ENCODE data around the gene EPB41L3. TPM values are rescaled to one million over a fixed set of nuclear protein-coding genes. Genes with fewer than 3 reads are reported as not detected.

EPB41L3 gene
- total RNA-seq, 1 experiment from 2014 or later: 0.34 TPM

DNA sequence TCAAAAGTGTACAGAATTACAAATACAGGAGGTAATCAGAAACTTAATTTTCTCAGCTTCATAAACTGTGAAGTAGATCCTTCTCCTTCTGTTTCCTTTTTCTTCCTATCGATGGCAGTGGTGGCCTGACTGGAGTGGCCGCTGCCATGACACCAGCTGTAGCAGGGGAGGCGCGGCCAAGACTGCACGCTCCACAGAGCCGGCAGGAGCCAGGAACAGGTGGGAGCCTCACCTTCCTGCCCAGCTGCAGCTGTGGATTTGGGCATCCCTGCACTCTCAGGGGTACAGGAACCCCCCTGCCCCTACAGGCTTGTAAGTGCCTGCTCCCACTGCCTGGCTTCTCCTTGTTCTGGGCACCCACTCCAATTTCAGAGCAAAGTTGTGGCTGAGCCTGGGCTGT, 76.1 kb downstream of the EPB41L3 start:
- Histone ChIP-seq H3K4me3 (replicated peaks in 1 of 2; ENCODE audit: low read depth in 1 of 2, low read length in 2 of 2) (no peak overlapping the region), H2AFZ (ENCODE audit: low read depth, low read length, poor library complexity, severe bottlenecking) (no peak overlapping the region), H3K9me3 (ENCODE audit: control insufficient read depth in 1 of 2, insufficient read depth in 1 of 2, low read depth in 1 of 2, low read length in 2 of 2) (peaks cover 8 to 33% of the 10 kb centered on the region in 2 experiments; a peak in 2 of 4 replicates), H3K9me2 (ENCODE audit: insufficient read depth) (no peaks in the 10 kb centered on the region), H3K9ac (ENCODE audit: low read length) (no peak overlapping the region), H3K36me3 (ENCODE audit: control insufficient read depth in 1 of 2, insufficient read depth in 2 of 2, low read length in 2 of 2) (no peaks in the 10 kb centered on the region), H3K4me1 (ENCODE audit: control insufficient read depth in 1 of 2, insufficient read depth in 2 of 2, low read length in 2 of 2) (no peaks in the 10 kb centered on the region), H3K4me2 (ENCODE audit: low read length) (no peak overlapping the region), H3K27me3 (ENCODE audit: insufficient read depth, low read length) (no peaks in the 10 kb centered on the region), H3K27ac (ENCODE audit: low read depth, low read length) (no peak overlapping the region), H3K79me2 (ENCODE audit: insufficient read depth, low read length) (no peaks in the 10 kb centered on the region), H4K20me1 (ENCODE audit: insufficient read depth) (no peaks in the 10 kb centered on the region)
- ATAC-seq: no peak
- BruUV-seq (replicated peaks): no TSS peak
- ChIA-PET RAD21 (ENCODE audit: low non-redundant PET in 1 of 2, low total read pairs in 2 of 2, uncharacterized antibody in 2 of 2, unreplicated experiment in 2 of 2) (no interaction called here), CTCF (no interaction called here), POLR2A (no interaction called here)
- TF ChIP-seq EZH2 (IDR thresholded peaks at IDR 0.05) (no peak), FOSL1 (IDR thresholded peaks at IDR 0.05; ENCODE audit: low read depth) (no peak), EGR1 (IDR thresholded peaks at IDR 0.05; ENCODE audit: low read depth) (no peak), SRF (IDR thresholded peaks at IDR 0.05; ENCODE audit: low read depth) (no peak), CEBPB (IDR thresholded peaks at IDR 0.05; ENCODE audit: low read depth) (no peak), POLR2AphosphoS5 (IDR thresholded peaks at IDR 0.05; ENCODE audit: low read depth, low read length) (no peak), ZNF274 (IDR thresholded peaks at IDR 0.05; ENCODE audit: low read depth, low read length) (no peak), SIN3A (IDR thresholded peaks at IDR 0.05; ENCODE audit: low read depth) (no peak), YY1 (IDR thresholded peaks at IDR 0.05; ENCODE audit: extremely low read depth, insufficient replicate concordance, low read depth, low read length) (no peak), POLR2A (IDR thresholded peaks at IDR 0.05; ENCODE audit: borderline replicate concordance, extremely low read depth, insufficient read depth, insufficient read length) (no peak), JUND (IDR thresholded peaks at IDR 0.05) (no peak)
- TF ChIP-seq, protein P1, sequence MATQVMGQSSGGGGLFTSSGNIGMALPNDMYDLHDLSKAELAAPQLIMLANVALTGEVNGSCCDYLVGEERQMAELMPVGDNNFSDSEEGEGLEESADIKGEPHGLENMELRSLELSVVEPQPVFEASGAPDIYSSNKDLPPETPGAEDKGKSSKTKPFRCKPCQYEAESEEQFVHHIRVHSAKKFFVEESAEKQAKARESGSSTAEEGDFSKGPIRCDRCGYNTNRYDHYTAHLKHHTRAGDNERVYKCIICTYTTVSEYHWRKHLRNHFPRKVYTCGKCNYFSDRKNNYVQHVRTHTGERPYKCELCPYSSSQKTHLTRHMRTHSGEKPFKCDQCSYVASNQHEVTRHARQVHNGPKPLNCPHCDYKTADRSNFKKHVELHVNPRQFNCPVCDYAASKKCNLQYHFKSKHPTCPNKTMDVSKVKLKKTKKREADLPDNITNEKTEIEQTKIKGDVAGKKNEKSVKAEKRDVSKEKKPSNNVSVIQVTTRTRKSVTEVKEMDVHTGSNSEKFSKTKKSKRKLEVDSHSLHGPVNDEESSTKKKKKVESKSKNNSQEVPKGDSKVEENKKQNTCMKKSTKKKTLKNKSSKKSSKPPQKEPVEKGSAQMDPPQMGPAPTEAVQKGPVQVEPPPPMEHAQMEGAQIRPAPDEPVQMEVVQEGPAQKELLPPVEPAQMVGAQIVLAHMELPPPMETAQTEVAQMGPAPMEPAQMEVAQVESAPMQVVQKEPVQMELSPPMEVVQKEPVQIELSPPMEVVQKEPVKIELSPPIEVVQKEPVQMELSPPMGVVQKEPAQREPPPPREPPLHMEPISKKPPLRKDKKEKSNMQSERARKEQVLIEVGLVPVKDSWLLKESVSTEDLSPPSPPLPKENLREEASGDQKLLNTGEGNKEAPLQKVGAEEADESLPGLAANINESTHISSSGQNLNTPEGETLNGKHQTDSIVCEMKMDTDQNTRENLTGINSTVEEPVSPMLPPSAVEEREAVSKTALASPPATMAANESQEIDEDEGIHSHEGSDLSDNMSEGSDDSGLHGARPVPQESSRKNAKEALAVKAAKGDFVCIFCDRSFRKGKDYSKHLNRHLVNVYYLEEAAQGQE (IDR thresholded peaks at IDR 0.05; ENCODE audit: low read depth): no peak
- TF ChIP-seq, protein P2, sequence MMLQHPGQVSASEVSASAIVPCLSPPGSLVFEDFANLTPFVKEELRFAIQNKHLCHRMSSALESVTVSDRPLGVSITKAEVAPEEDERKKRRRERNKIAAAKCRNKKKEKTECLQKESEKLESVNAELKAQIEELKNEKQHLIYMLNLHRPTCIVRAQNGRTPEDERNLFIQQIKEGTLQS (IDR thresholded peaks at IDR 0.05): no peak
- TF ChIP-seq, protein P3, sequence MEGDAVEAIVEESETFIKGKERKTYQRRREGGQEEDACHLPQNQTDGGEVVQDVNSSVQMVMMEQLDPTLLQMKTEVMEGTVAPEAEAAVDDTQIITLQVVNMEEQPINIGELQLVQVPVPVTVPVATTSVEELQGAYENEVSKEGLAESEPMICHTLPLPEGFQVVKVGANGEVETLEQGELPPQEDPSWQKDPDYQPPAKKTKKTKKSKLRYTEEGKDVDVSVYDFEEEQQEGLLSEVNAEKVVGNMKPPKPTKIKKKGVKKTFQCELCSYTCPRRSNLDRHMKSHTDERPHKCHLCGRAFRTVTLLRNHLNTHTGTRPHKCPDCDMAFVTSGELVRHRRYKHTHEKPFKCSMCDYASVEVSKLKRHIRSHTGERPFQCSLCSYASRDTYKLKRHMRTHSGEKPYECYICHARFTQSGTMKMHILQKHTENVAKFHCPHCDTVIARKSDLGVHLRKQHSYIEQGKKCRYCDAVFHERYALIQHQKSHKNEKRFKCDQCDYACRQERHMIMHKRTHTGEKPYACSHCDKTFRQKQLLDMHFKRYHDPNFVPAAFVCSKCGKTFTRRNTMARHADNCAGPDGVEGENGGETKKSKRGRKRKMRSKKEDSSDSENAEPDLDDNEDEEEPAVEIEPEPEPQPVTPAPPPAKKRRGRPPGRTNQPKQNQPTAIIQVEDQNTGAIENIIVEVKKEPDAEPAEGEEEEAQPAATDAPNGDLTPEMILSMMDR (IDR thresholded peaks at IDR 0.05 in 2 of 3, conservative IDR thresholded peaks at IDR 0.05 in 1 of 3; ENCODE audit: borderline replicate concordance in 1 of 3, insufficient read depth in 1 of 3, low read depth in 2 of 3, low read length in 2 of 3): no peak
- TF ChIP-seq, protein P4, sequence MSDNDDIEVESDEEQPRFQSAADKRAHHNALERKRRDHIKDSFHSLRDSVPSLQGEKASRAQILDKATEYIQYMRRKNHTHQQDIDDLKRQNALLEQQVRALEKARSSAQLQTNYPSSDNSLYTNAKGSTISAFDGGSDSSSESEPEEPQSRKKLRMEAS (IDR thresholded peaks at IDR 0.05): no peak
- TF ChIP-seq, protein P5, sequence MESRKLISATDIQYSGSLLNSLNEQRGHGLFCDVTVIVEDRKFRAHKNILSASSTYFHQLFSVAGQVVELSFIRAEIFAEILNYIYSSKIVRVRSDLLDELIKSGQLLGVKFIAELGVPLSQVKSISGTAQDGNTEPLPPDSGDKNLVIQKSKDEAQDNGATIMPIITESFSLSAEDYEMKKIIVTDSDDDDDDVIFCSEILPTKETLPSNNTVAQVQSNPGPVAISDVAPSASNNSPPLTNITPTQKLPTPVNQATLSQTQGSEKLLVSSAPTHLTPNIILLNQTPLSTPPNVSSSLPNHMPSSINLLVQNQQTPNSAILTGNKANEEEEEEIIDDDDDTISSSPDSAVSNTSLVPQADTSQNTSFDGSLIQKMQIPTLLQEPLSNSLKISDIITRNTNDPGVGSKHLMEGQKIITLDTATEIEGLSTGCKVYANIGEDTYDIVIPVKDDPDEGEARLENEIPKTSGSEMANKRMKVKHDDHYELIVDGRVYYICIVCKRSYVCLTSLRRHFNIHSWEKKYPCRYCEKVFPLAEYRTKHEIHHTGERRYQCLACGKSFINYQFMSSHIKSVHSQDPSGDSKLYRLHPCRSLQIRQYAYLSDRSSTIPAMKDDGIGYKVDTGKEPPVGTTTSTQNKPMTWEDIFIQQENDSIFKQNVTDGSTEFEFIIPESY (IDR thresholded peaks at IDR 0.05; ENCODE audit: extremely low read depth, insufficient replicate concordance, low read length): no peak
- intact Hi-C loops (cut with micrococcal nuclease): no loop called here
- DNase-seq (ENCODE audit: low read depth, low spot score): no peak

Measured in HCT116 (cell line).